HCEC 1CT (cell line): ENCODE results near the gene ELAPOR1.

Experiments used
- DNase-seq: peaks from one replicate; pipeline ENCODE4 v3.0.0-alpha.2; 2017

ELAPOR1 gene

GRCh38 chr1:109099938-109100773, 13.8 kb upstream of the ELAPOR1 start:
- DNase-seq, result peak; percentile 96

- peak; percentile 26 for DNase-seq
Measured at GRCh38 chr1:109104364-109105151, 9.4 kb upstream of the ELAPOR1 start.

- DNase-seq, result no peak
Measured at GRCh38 chr1:109105881-109106280, 8.0 kb upstream of the ELAPOR1 start.

- no peak for DNase-seq
Measured at GRCh38 chr1:109107785-109108184, 6.1 kb upstream of the ELAPOR1 start.

- no peak for DNase-seq
Measured at GRCh38 chr1:109109906-109110305, 4.0 kb upstream of the ELAPOR1 start.

GRCh38 chr1:109111386-109112055, 2.4 kb upstream of the ELAPOR1 start:
- DNase-seq, result no peak

- peak; percentile 50 for DNase-seq
Measured at GRCh38 chr1:109112056-109112651, 1.8 kb upstream of the ELAPOR1 start.

GRCh38 chr1:109112652-109113285, 1.1 kb upstream of the ELAPOR1 start:
- DNase-seq, result peak; percentile 71

GRCh38 chr1:109114342-109114674, 393 bp downstream of the ELAPOR1 start:
- DNase-seq, result no peak

GRCh38 chr1:109115685-109116084, 1.8 kb downstream of the ELAPOR1 start:
- DNase-seq, result no peak

- DNase-seq, result no peak
Measured at GRCh38 chr1:109116286-109116685, 2.4 kb downstream of the ELAPOR1 start.

GRCh38 chr1:109118089-109118488, 4.2 kb downstream of the ELAPOR1 start:
- DNase-seq, result no peak

GRCh38 chr1:109120356-109120755, 6.4 kb downstream of the ELAPOR1 start:
- no peak for DNase-seq

GRCh38 chr1:109131059-109131458, 17.1 kb downstream of the ELAPOR1 start:
- no peak for DNase-seq

- DNase-seq, result no peak
Measured at GRCh38 chr1:109131800-109132199, 17.9 kb downstream of the ELAPOR1 start.

GRCh38 chr1:109133002-109133706, 19.2 kb downstream of the ELAPOR1 start:
- no peak for DNase-seq

GRCh38 chr1:109133815-109134214, 19.9 kb downstream of the ELAPOR1 start:
- no peak for DNase-seq

- DNase-seq, result no peak
Measured at GRCh38 chr1:109134423-109134822, 20.5 kb downstream of the ELAPOR1 start.

GRCh38 chr1:109135940-109136339, 22.0 kb downstream of the ELAPOR1 start:
- no peak for DNase-seq

- no peak for DNase-seq
Measured at GRCh38 chr1:109136766-109137165, 22.9 kb downstream of the ELAPOR1 start.

- DNase-seq, result no peak
Measured at GRCh38 chr1:109137958-109138357, 24.0 kb downstream of the ELAPOR1 start.

GRCh38 chr1:109138358-109138757, 24.4 kb downstream of the ELAPOR1 start:
- no peak for DNase-seq
